ENCODE data around the gene PLSCR5.

PLSCR5 gene

DNA sequence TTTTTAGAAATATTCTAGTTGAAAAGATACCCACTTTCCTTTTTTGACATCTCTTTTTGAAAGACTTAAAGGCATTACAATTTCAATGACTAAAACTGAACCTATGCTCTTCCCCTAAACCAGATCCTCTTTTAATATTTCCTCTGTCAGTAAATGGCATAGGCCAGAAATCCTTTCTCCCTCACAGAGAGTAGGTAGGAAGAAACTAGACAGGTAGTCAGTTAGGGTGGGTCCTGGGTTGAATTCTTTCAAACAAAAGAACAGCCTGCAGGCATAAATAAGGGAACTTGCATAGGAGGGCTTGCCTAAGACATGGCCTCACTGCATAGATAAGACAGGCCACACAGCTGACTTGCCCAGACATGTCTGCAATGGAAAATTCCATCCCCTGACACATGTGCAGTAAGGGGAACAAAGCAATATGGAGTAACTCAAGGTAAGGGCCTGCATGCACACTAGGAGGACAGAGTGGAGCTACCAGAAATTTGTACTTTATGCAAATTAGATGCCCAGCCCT, 23.1 kb downstream of the PLSCR5 start:
- DNase-seq, result no peak

DNA sequence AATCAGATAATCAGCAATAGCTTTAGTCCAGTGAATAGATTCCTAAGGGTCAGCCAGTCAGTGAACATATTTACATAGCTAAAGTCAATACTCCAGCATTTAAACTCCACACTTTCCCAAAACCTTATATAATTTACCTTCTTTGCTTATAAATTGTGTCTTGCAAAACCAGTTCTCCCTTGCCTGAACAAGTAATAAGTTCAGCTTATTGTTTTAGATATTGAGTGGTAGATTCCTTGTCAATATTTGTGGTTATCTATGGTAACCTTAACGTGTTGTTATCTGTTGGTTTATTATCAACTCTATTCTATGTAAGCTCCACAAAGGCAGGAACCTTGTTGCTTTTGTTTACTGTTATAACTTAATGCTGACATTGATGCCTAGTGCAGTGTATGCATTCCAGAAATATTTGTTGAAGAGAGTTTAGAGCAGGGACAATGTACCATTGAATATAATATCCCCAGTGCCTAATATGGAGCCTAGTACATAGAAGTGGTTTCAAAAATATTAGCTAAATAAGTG, 24.0 kb downstream of the PLSCR5 start:
- no peak for DNase-seq

DNA sequence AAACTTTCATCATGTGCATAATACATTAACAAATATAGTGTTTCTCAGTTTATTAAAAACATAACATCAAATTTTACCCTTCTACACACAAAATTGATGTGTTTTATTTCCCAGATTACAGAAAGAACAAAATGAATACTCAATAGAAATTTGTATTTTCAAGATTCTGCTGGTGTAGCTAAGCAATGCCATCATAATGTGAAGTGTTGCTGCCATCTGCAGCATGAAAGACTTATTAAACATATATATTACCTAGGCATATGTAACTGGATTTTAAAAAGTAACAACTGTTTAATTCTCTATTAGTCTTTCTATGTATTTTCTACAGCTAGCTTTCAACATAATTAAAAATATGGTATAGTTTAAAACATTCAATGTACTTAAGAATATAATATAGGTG, 27.5 kb downstream of the PLSCR5 start:
- peak in 1 of 2 donors; percentile 37 for DNase-seq

GRCh38 chr3:146575636-146576035, 29.5 kb downstream of the PLSCR5 start:
- DNase-seq, result no peak

DNA sequence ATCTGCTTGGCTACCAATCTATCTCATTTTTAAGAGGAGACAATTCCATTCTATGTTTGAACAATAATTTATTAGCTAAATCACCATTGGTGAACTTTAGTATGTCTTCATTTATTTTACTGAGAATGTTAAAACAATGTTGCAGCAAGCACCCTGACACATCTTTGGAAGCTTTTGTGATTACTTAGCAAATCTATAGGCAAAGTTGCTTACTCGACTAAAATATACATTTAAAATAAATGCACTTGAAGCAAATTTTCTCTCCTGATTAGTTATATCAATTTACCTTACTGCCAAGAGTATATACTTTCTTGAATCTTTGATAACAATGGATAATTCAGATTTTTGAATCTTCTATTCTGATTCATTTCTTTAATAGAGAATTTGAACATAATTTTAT, 31.0 kb downstream of the PLSCR5 start:
- no peak for DNase-seq

GRCh38 chr3:146569314-146569713, 35.8 kb downstream of the PLSCR5 start:
- no peak for DNase-seq

- DNase-seq, result no peak
These were observed 39.0 kb downstream of the PLSCR5 start for GRCh38 chr3:146566138-146566537.

DNA sequence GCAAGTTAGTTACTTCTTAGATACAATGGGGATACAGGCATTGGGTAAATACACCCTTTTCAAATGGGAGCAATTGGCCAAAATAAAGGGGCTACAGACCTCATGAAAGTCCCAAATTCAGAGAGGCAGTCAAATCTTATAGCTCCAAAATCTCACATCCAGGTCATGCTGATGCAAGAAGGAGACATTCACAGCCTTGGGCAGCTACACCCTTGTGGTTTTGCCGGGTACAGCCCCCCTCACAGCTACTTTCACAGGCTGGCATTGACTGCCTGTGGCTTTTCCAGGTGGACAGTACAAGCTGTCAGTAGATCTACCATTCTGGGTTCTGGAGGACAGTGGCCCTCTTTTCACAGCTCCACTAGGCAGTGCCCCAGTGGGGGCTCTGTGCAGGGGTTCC, 43.3 kb downstream of the PLSCR5 start:
- DNase-seq, result no peak

- DNase-seq, result no peak
These were observed 43.7 kb downstream of the PLSCR5 start for GRCh38 chr3:146561463-146561862.

GRCh38 chr3:146560678-146561077, 44.5 kb downstream of the PLSCR5 start:
- no peak for DNase-seq

- no peak for DNase-seq
These were observed 45.8 kb downstream of the PLSCR5 start for GRCh38 chr3:146559388-146559787.

DNA sequence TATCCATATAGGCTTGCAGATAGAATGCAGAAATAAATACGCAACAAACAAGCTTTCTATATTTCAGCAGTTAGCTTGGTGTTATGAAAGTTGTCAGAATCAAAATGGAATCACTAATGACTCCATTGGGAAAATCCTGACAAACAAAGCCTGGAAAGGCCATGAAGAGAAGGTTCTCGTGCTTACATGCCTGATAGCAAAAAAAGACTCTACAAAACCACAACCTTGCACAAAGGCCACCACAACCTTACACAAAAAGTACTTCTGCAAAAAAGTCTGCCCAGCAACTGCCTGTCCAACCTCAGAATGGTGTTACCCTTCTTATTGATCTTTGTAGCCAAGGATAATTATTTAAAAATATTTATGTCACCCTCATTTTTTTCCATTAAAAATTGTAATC, 46.4 kb downstream of the PLSCR5 start:
- DNase-seq, result no peak

DNA sequence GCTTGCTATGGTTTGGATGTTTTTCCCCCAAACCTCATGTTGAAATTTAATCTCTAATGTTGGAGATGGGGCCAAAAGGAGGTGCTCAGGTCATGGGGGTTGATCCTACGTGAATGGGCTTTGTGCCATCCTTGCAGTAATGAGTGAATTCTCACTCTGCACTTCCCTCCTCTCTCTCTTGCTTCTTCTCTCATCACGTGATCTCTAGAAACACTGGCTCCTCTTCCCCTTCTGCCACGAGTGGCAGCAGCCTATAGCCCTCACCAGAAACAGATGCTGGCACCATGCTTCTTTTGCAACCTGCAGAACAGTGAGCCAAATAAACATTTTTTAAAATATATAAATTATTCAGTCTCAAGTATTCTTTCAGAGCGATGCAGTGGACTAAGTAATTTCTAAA, 47.4 kb downstream of the PLSCR5 start:
- DNase-seq, result no peak

GRCh38 chr3:146555311-146555710, 49.8 kb downstream of the PLSCR5 start:
- DNase-seq, result no peak

- DNase-seq, result no peak
These were observed 50.9 kb downstream of the PLSCR5 start for GRCh38 chr3:146554151-146554760.

GRCh38 chr3:146550743-146551510, 54.2 kb downstream of the PLSCR5 start:
- DNase-seq, result no peak

DNA sequence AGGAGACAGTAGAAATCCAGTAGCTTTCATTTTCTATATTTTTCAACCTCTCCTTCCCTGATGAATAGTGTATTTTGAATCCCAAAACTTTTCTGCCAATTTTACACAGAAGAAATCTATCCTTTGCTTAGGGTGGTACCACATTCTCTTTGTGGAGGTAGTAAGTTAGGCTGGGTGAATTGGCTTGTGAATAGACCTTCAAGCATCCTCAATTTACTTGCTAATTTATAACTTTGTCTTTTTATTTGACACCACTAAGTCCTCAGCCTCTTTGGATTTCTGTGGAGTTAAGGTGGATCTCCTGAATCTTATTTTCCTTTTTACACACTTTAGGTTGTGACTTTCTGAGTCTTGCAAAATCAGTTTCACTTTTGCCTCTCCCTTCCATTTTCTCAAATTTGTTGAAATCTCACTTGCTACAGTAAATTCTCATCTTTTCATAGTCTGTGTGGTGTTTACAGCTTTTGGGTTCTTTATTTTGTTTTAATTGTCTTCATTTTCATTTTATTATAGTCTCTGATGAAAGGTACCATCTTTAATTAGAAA, 55.0 kb downstream of the PLSCR5 start:
- DNase-seq, result no peak

DNA sequence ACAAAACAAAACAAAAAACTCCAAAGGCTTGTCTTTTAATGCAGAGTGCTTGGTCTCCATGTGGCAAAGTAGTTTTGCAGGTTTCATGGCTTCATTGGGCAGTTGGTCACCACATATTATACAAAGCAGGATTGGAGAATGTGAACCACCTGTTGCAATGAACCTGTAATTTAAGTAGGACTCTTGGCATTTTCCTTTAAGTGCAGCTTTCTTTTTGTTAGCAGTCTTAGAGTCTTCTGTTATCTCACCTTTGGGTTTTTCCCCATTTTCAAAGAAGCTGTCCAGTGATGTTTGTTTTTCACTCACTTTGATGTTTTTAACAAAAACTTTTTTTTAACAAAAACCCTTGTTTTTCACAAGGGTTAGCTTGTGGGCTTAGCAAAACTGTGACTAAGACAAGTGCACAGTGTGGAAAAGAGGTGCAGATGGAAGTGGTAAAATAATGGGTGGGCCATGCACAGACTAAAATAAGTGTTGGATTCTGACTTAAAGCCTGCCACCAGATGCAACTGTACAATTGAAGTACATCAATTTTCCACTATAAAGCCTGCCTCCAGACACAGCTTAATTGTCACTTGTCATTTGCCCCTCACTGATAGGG, 57.8 kb downstream of the PLSCR5 start:
- no peak for DNase-seq

DNA sequence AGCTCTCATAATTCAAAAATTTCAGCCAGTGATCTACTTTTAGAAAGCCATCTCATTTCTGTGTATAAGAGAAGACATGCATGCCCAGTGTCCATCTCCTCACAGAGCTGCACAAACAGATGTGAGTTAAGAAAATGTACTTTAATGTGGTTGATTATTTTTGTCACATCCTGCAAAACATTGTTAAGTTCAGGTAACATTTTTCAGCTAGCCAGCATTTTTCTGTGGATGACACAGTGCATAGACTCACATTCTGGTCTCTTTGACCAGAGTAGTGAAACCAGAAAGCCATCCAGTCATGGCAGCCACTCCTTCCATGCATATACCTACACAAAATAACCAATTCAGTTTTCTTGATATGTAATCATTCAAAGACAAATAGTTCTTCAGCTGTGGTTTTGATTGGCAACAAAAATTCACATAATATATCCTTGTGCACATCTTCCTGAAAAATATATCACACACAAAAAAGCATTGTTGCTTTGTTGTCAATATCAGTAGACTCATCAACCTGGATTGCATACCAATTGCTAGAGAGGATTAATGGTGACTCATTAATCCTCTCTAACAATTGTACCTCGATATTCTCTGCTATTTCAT, 58.7 kb downstream of the PLSCR5 start:
- no peak for DNase-seq

GRCh38 chr3:146544929-146545528, 60.1 kb downstream of the PLSCR5 start:
- DNase-seq, result no peak

GRCh38 chr3:146544002-146544928, 60.9 kb downstream of the PLSCR5 start, which contains the start of gene PLSCR1:
Gene PLSCR1, minus strand, starts transcription at chr3:146544607. Its CDS starts 8,055 bp downstream, at chr3:146536552.
- peak; percentile 58 to 64 for DNase-seq
